H9 (cell line): ENCODE measurements around the gene IQSEC1. TPM values are rescaled to one million over a fixed set of nuclear protein-coding genes. Genes with fewer than 3 reads are reported as not detected.

Experiments used
- DNase-seq: peaks from one replicate; pipeline ENCODE4 v3.0.0-alpha.2; 2017
- H2AFZ ChIP-seq: one replicate; pipeline ENCODE4 v1.6.1; 2013; ENCODE audit warnings: mild to moderate bottlenecking, low read length, control low read depth, moderate library complexity
- H2AK5ac ChIP-seq: 2 replicates; pipeline ENCODE4 v1.6.1; 2013; ENCODE audit warnings: low read length, control low read depth, mixed read lengths; ENCODE audit not compliant: insufficient read length
- H2BK120ac ChIP-seq: one replicate; pipeline ENCODE4 v1.6.1; 2013; ENCODE audit warnings: low read depth, mild to moderate bottlenecking, low read length, control low read depth, inconsistent platforms; ENCODE audit not compliant: poor library complexity, severe bottlenecking
- H2BK12ac ChIP-seq: 2 replicates; pipeline ENCODE4 v1.6.1; 2013; ENCODE audit warnings: low read length, control low read depth, mixed read lengths, low read depth; ENCODE audit not compliant: insufficient read length
- H2BK15ac ChIP-seq: 2 replicates; pipeline ENCODE4 v1.6.1; 2013; ENCODE audit warnings: low read depth, low read length, control low read depth
- H2BK20ac ChIP-seq: one replicate; pipeline ENCODE4 v1.6.1; 2013; ENCODE audit warnings: low read depth, mild to moderate bottlenecking, low read length, control low read depth, inconsistent platforms; ENCODE audit not compliant: poor library complexity, severe bottlenecking
- H2BK5ac ChIP-seq: 2 replicates; pipeline ENCODE4 v1.6.1; 2013; ENCODE audit warnings: low read length, control low read depth, mixed read lengths; ENCODE audit not compliant: insufficient read length
- H3K14ac ChIP-seq: 2 replicates; pipeline ENCODE4 v1.6.1; 2013; ENCODE audit warnings: low read length, control low read depth; ENCODE audit not compliant: insufficient read depth
- H3K18ac ChIP-seq: 2 replicates; pipeline ENCODE4 v1.6.1; 2013; ENCODE audit warnings: low read depth, mild to moderate bottlenecking, mixed read lengths, low read length, control low read depth; ENCODE audit not compliant: insufficient read length
- H3K23ac ChIP-seq: 2 replicates; pipeline ENCODE4 v1.6.1; 2013; ENCODE audit warnings: low read length, control low read depth, mixed read lengths, low read depth; ENCODE audit not compliant: insufficient read length
- H3K23me2 ChIP-seq: 2 replicates; pipeline ENCODE4 v1.6.1; 2013; ENCODE audit warnings: low read depth, mild to moderate bottlenecking, mixed read lengths, low read length, control low read depth; ENCODE audit not compliant: insufficient read length, poor library complexity, severe bottlenecking
- H3K27ac ChIP-seq: 2 replicates; pipeline ENCODE4 v1.5.1; 2013; ENCODE audit warnings: low read length, control low read depth, mixed read lengths, low read depth; ENCODE audit not compliant: insufficient read length
- H3K27me3 ChIP-seq: 2 replicates; pipeline ENCODE4 v1.6.1; 2013; ENCODE audit warnings: low read length, control low read depth, inconsistent platforms; ENCODE audit not compliant: insufficient read depth
- H3K4ac ChIP-seq: 2 replicates; pipeline ENCODE4 v1.6.1; 2013; ENCODE audit warnings: low read depth, mild to moderate bottlenecking, control low read depth, inconsistent platforms, low read length, moderate library complexity
- H3K4me1 ChIP-seq: 2 replicates; pipeline ENCODE4 v1.6.1; 2013; ENCODE audit warnings: low read length, control low read depth, inconsistent platforms; ENCODE audit not compliant: insufficient read depth
- H3K4me2 ChIP-seq: 2 replicates; pipeline ENCODE4 v1.6.1; 2013; ENCODE audit warnings: low read length, control low read depth, mixed read lengths; ENCODE audit not compliant: insufficient read length, insufficient read depth
- H3K56ac ChIP-seq: 2 replicates; pipeline ENCODE4 v1.6.1; 2013; ENCODE audit warnings: low read depth, mild to moderate bottlenecking, mixed read lengths, low read length, control low read depth; ENCODE audit not compliant: insufficient read length
- H3K79me1 ChIP-seq: 2 replicates; pipeline ENCODE4 v1.6.1; 2013; ENCODE audit warnings: low read depth, mild to moderate bottlenecking, moderate library complexity, low read length, control low read depth, inconsistent platforms; ENCODE audit not compliant: insufficient read depth, poor library complexity, severe bottlenecking
- H3K79me2 ChIP-seq: 2 replicates; pipeline ENCODE4 v1.6.1; 2013; ENCODE audit warnings: low read length, control low read depth, inconsistent platforms; ENCODE audit not compliant: insufficient read depth
- H3K9ac ChIP-seq: 2 replicates; pipeline ENCODE4 v1.6.1; 2013; ENCODE audit warnings: low read length, control low read depth, mixed read lengths; ENCODE audit not compliant: insufficient read length; ENCODE audit errors: extremely low read depth
- H3K9me3 ChIP-seq: one replicate; pipeline ENCODE4 v1.6.1; 2013; ENCODE audit warnings: low read depth, low read length, inconsistent platforms; ENCODE audit not compliant: control insufficient read depth
- H3T11ph ChIP-seq: one replicate; pipeline ENCODE4 v1.6.1; 2013; ENCODE audit warnings: mild to moderate bottlenecking, low read length, control low read depth, inconsistent platforms
- H4K20me1 ChIP-seq: one replicate; pipeline ENCODE4 v1.6.1; 2013; ENCODE audit not compliant: control insufficient read depth, insufficient read length, insufficient read depth
- H4K5ac ChIP-seq: 2 replicates; pipeline ENCODE4 v1.6.1; 2013; ENCODE audit warnings: low read depth, mild to moderate bottlenecking, mixed read lengths, low read length, control low read depth; ENCODE audit not compliant: insufficient read length
- H4K8ac ChIP-seq: replicated peaks from 2 replicates; pipeline ENCODE4 v1.6.1; 2013; ENCODE audit warnings: low read length, control low read depth, mixed read lengths, low read depth; ENCODE audit not compliant: insufficient read length
- H4K91ac ChIP-seq: 2 replicates; pipeline ENCODE4 v1.6.1; 2013; ENCODE audit warnings: low read depth, mild to moderate bottlenecking, moderate library complexity, mixed read lengths, low read length, control low read depth; ENCODE audit not compliant: insufficient read length
- H3K27ac Mint-ChIP-seq, 3 experiments: 2 replicates in 2 of 3; 3 replicates in 1 of 3; pipeline ENCODE4 v1.8.0; 2020 to 2021; ENCODE audit warnings: mixed read lengths in 3 of 3, mild to moderate bottlenecking in 1 of 3, moderate library complexity in 1 of 3
- H3K27me3 Mint-ChIP-seq: 2 replicates; pipeline ENCODE4 v1.8.0; 2021; ENCODE audit warnings: low read depth, mild to moderate bottlenecking, moderate library complexity, mixed read lengths
- H3K36me3 Mint-ChIP-seq, 3 experiments: 2 replicates in 2 of 3; 3 replicates in 1 of 3; pipeline ENCODE4 v1.8.0; 2020 to 2021; ENCODE audit warnings: low read depth in 3 of 3, mixed read lengths in 3 of 3; ENCODE audit not compliant: insufficient read depth in 1 of 3
- H3K4me1 Mint-ChIP-seq, 2 experiments: 2 replicates each; pipeline ENCODE4 v1.8.0; 2020; ENCODE audit warnings: mixed read lengths in 2 of 2
- H3K4me3 Mint-ChIP-seq, 2 experiments: 2 replicates in 1 of 2; 3 replicates in 1 of 2; pipeline ENCODE4 v1.8.0; 2020 to 2021; ENCODE audit warnings: mild to moderate bottlenecking in 2 of 2, mixed read lengths in 2 of 2, moderate library complexity in 1 of 2
- H3K9me3 Mint-ChIP-seq, 2 experiments: 2 replicates in 1 of 2; 3 replicates in 1 of 2; pipeline ENCODE4 v1.8.0; 2020; ENCODE audit warnings: mild to moderate bottlenecking in 2 of 2, mixed read lengths in 2 of 2, moderate library complexity in 1 of 2
- CTCF ChIP-seq: fragments of 200-600 bp; sonication (generic); conservative IDR thresholded peaks from 3 replicates; pipeline ENCODE4 v1.8.0; 2021; ENCODE audit warnings: antibody characterized with exemption, mild to moderate bottlenecking
- WGBS: extraction: QIAGEN DNeasy Blood & Tissue Kit; methylation state at CpG from one replicate; pipeline ENCODE4 v1.1.7; 2013; ENCODE audit warnings: missing lambda C conversion rate, low lambda C conversion rate, mixed read lengths; ENCODE audit not compliant: insufficient read length; ENCODE audit errors: extremely low coverage; 5-methylcytosine and 5-hydroxymethylcytosine counted together
- total RNA-seq: library from RNA; stranded (reverse); gene quantifications from 2 replicates; pipeline ENCODE4 v1.2.1, GENCODE V29; 2021

The IQSEC1 gene
- total RNA-seq, 1 experiment from 2014 or later, result 19.1 TPM

DNA sequence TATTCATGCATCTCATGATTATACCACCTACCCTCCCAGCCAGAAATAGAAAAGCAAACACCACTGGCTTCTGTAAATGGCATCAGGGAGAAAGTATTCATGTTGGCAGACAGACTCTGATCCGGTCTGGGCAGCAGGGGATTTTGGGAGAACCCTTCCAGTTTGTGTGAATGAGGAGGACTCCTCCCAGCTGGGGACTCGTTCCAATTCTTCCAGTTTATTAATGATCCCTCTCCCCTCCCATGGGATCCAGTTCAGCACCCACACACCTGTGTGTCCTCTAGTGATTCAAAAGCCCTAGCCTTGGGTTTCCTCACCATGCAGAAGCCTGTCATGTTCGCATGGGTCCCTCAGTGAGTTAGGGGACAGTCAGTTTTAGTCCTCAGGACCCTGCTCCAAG, 110.9 kb downstream of the IQSEC1 start:
- no peak overlapping the region for H2BK15ac ChIP-seq
- H3K79me2 ChIP-seq, result no peaks in the 10 kb centered on the region; the same call in 1 of the 2 replicates
- Mint-ChIP-seq H3K27ac (no peak overlapping the region), H3K27me3 (peaks cover 6% of the 10 kb centered on the region), H3K4me1 (peaks cover 35 to 45% of the 10 kb centered on the region in 2 experiments), H3K36me3 (peaks cover 0 to 3% (median 2%) of the 10 kb centered on the region in 3 experiments; a peak in 2 of 7 replicates), H3K4me3 (no peak overlapping the region), H3K9me3 (no peaks in the 10 kb centered on the region)
- no peak overlapping the region for H3T11ph ChIP-seq
- no peak overlapping the region for H3K4ac ChIP-seq
- no peak overlapping the region for H4K5ac ChIP-seq
- H3K79me1 ChIP-seq, result peaks cover 9% of the 10 kb centered on the region
- peaks cover 9% of the 10 kb centered on the region for H3K23me2 ChIP-seq
- no peak overlapping the region for H2BK12ac ChIP-seq
- no peaks in the 10 kb centered on the region for H3K27me3 ChIP-seq
- no peaks in the 10 kb centered on the region for H3K9me3 ChIP-seq
- H2AK5ac ChIP-seq, result no peak overlapping the region
- no peak overlapping the region for H3K23ac ChIP-seq
- H2BK120ac ChIP-seq, result no peak overlapping the region
- TF ChIP-seq CTCF, result no peak
- no peak overlapping the region for H3K56ac ChIP-seq
- no peaks in the 10 kb centered on the region for H4K20me1 ChIP-seq
- no peak overlapping the region for H3K18ac ChIP-seq
- no peak overlapping the region for H3K9ac ChIP-seq
- H3K27ac ChIP-seq, result no peak overlapping the region
- peaks cover 4% of the 10 kb centered on the region; the same call in 1 of the 2 replicates for H3K4me1 ChIP-seq
- no peak overlapping the region for H4K91ac ChIP-seq
- no peak overlapping the region for H3K4me2 ChIP-seq
- no peak overlapping the region for H2BK5ac ChIP-seq
- no peak overlapping the region for H4K8ac ChIP-seq
- no peak overlapping the region for H2AFZ ChIP-seq
- DNase-seq, result no peak
- WGBS, result no CpG with 5 or more reads among the region's 3 CpGs
- H2BK20ac ChIP-seq, result no peak overlapping the region
- no peak overlapping the region for H3K14ac ChIP-seq
